H1 (cell line): Measurements from ENCODE around the gene CD300H. TPM values are rescaled to one million over a fixed set of nuclear protein-coding genes. Genes with fewer than 3 reads are reported as not detected.

ENCODE experiments used
- CTCF ChIA-PET: fragments of 300-600 bp; sonication (Branson Sonifier 250); formaldehyde crosslinking; loops from one replicate; lab custom pipeline; 2021; ENCODE audit not compliant: partially characterized antibody; lab: Charles Lee
- POLR2A ChIA-PET: fragments of 300-600 bp; sonication (Branson Sonifier 250); formaldehyde crosslinking; loops from one replicate; lab custom pipeline; 2021; ENCODE audit warnings: inconsistent platforms; ENCODE audit not compliant: partially characterized antibody; lab: Charles Lee
- DNase-seq, 2 experiments: peaks; one replicate each; pipeline versions ENCODE4 v3.0.0 to v3.0.0-alpha.2; 2010 to 2022; ENCODE audit warnings: low spot score in 2 of 2, low read depth in 1 of 2, mixed read lengths in 1 of 2
- FAIRE-seq: peaks from 2 replicates; lab custom pipeline; 2011; peaks lifted over from hg19 to GRCh38; lab: Jason Lieb, UNC
- H2AFZ ChIP-seq: 2 replicates; pipeline ENCODE4 v1.8.1; 2012; ENCODE audit warnings: low read length, inconsistent platforms
- H2AK5ac ChIP-seq: 2 replicates; pipeline ENCODE4 v1.6.1; 2013; ENCODE audit warnings: low read depth, low read length
- H2BK120ac ChIP-seq: replicated peaks from 2 replicates; pipeline ENCODE3; 2013; ENCODE audit warnings: low read depth, low read length, inconsistent platforms
- H2BK12ac ChIP-seq: 2 replicates; pipeline ENCODE4 v1.6.1; 2013; ENCODE audit warnings: low read depth, low read length
- H2BK15ac ChIP-seq: 2 replicates; pipeline ENCODE4 v1.6.1; 2013; ENCODE audit warnings: low read length
- H2BK20ac ChIP-seq: 2 replicates; pipeline ENCODE4 v1.6.1; 2013; ENCODE audit warnings: low read length
- H2BK5ac ChIP-seq: 2 replicates; pipeline ENCODE4 v1.6.1; 2013; ENCODE audit warnings: low read depth, low read length
- H3K14ac ChIP-seq: 2 replicates; pipeline ENCODE4 v1.6.1; 2013; ENCODE audit warnings: inconsistent platforms; ENCODE audit not compliant: insufficient read length
- H3K18ac ChIP-seq: 2 replicates; pipeline ENCODE4 v1.6.1; 2013; ENCODE audit warnings: low read length; ENCODE audit errors: extremely low read depth
- H3K23ac ChIP-seq: 2 replicates; pipeline ENCODE4 v1.6.1; 2013; ENCODE audit warnings: inconsistent platforms; ENCODE audit not compliant: insufficient read length
- H3K23me2 ChIP-seq: 2 replicates; pipeline ENCODE4 v1.6.1; 2013; ENCODE audit warnings: low read depth, low read length
- H3K27ac ChIP-seq: 2 replicates; pipeline ENCODE4 v1.6.1; 2011; ENCODE audit warnings: low read depth, low read length, inconsistent platforms
- H3K27me3 ChIP-seq, 4 experiments: replicated peaks in 1 of 4; 1 replicate in 1 of 4; 2 replicates in 3 of 4; pipeline versions ENCODE4 v1.6.1 to v1.8.1; 2011 to 2013; ENCODE audit warnings: low read length in 3 of 4, mild to moderate bottlenecking in 3 of 4, inconsistent platforms in 2 of 4, mixed read lengths in 2 of 4, moderate library complexity in 1 of 4; ENCODE audit not compliant: control insufficient read depth in 3 of 4, insufficient read depth in 3 of 4; ENCODE audit errors: extremely low read depth in 1 of 4
- H3K36me3 ChIP-seq, 4 experiments: 2 replicates each; pipeline versions ENCODE4 v1.6.1 to v1.8.1; 2011 to 2013; ENCODE audit warnings: mild to moderate bottlenecking in 4 of 4, low read length in 3 of 4, moderate library complexity in 2 of 4, control low read depth in 1 of 4, inconsistent platforms in 1 of 4; ENCODE audit not compliant: insufficient read depth in 4 of 4, control insufficient read depth in 2 of 4
- H3K4ac ChIP-seq: replicated peaks from 2 replicates; pipeline ENCODE3; 2013; ENCODE audit warnings: low read length, low read depth, mixed read lengths, inconsistent platforms; ENCODE audit not compliant: insufficient read length
- H3K4me1 ChIP-seq, 4 experiments: replicated peaks in 1 of 4; 1 replicate in 1 of 4; 2 replicates in 3 of 4; pipeline versions ENCODE4 v1.6.1 to v1.8.1; 2011 to 2013; ENCODE audit warnings: low read length in 3 of 4, inconsistent platforms in 2 of 4, mixed read lengths in 1 of 4; ENCODE audit not compliant: insufficient read depth in 4 of 4, control insufficient read depth in 3 of 4
- H3K4me2 ChIP-seq, 2 experiments: 2 replicates each; pipeline versions ENCODE4 v1.6.1 to v1.8.1; 2011 to 2013; ENCODE audit warnings: low read depth in 2 of 2, low read length in 2 of 2, control low read depth in 1 of 2, inconsistent platforms in 1 of 2, mild to moderate bottlenecking in 1 of 2; ENCODE audit not compliant: insufficient read depth in 1 of 2
- H3K4me3 ChIP-seq, 4 experiments: fragments of 200-600, 300-600 bp in 1 of 4; sonication (generic), shearing (Covaris generic), sonication (Bioruptor Twin) in 1 of 4; 2 replicates each; pipeline versions ENCODE4 v1.5.1 to v1.8.1; 2011 to 2016; ENCODE audit warnings: low read length in 4 of 4, low read depth in 3 of 4, control low read depth in 2 of 4, inconsistent platforms in 2 of 4, mild to moderate bottlenecking in 2 of 4, mixed read lengths in 1 of 4, moderate library complexity in 1 of 4; ENCODE audit not compliant: insufficient read depth in 2 of 4; ENCODE audit errors: extremely low read depth in 1 of 4
- H3K56ac ChIP-seq: replicated peaks from 2 replicates; pipeline ENCODE3; 2013; ENCODE audit warnings: low read depth, mild to moderate bottlenecking, mixed read lengths, low read length, inconsistent platforms; ENCODE audit not compliant: insufficient read length
- H3K79me1 ChIP-seq: 2 replicates; pipeline ENCODE4 v1.6.1; 2013; ENCODE audit warnings: low read depth, low read length, control low read depth
- H3K79me2 ChIP-seq, 2 experiments: 2 replicates each; pipeline versions ENCODE4 v1.6.1 to v1.8.1; 2012 to 2013; ENCODE audit warnings: low read length in 2 of 2, mild to moderate bottlenecking in 2 of 2, inconsistent platforms in 1 of 2; ENCODE audit not compliant: insufficient read depth in 2 of 2, control insufficient read depth in 1 of 2
- H3K9ac ChIP-seq, 4 experiments: replicated peaks in 1 of 4; 1 replicate in 1 of 4; 2 replicates in 3 of 4; pipeline versions ENCODE4 v1.6.1 to v1.8.1; 2011 to 2013; ENCODE audit warnings: low read depth in 3 of 4, low read length in 3 of 4, control low read depth in 2 of 4, mild to moderate bottlenecking in 2 of 4, moderate library complexity in 2 of 4, inconsistent platforms in 1 of 4; ENCODE audit errors: extremely low read depth in 1 of 4
- H3K9me3 ChIP-seq, 2 experiments: 2 replicates each; pipeline versions ENCODE4 v1.6.1 to v1.8.1; 2012 to 2013; ENCODE audit warnings: mild to moderate bottlenecking in 2 of 2, moderate library complexity in 2 of 2, control low read depth in 1 of 2, inconsistent platforms in 1 of 2, low read depth in 1 of 2, low read length in 1 of 2, mixed read lengths in 1 of 2; ENCODE audit not compliant: insufficient read depth in 2 of 2
- H4K20me1 ChIP-seq, 2 experiments: replicated peaks in 1 of 2; 2 replicates each; pipeline versions ENCODE3 to v1.8.1; 2011 to 2013; ENCODE audit warnings: inconsistent platforms in 2 of 2, low read length in 2 of 2, mild to moderate bottlenecking in 1 of 2; ENCODE audit not compliant: insufficient read depth in 2 of 2, control insufficient read depth in 1 of 2
- H4K5ac ChIP-seq: 2 replicates; pipeline ENCODE4 v1.6.1; 2013; ENCODE audit warnings: low read length, low read depth, mixed read lengths, inconsistent platforms; ENCODE audit not compliant: insufficient read length
- H4K8ac ChIP-seq: 2 replicates; pipeline ENCODE4 v1.8.0; 2013; ENCODE audit warnings: mild to moderate bottlenecking, moderate library complexity, low read length, inconsistent platforms; ENCODE audit not compliant: insufficient read depth; ENCODE audit errors: extremely low read depth
- H4K91ac ChIP-seq: replicated peaks from 2 replicates; pipeline ENCODE3; 2013; ENCODE audit warnings: low read length, mixed read lengths, inconsistent platforms; ENCODE audit not compliant: insufficient read length
- BACH1 ChIP-seq: IDR thresholded peaks from 2 replicates; pipeline ENCODE4 v1.6.1; 2012; ENCODE audit warnings: low read length, improper control_type of control experiment
- CTCF ChIP-seq, 3 experiments: IDR thresholded peaks; 1 replicate in 2 of 3; 2 replicates in 1 of 3; pipeline versions ENCODE4 v1.5.1 to v1.6.1; 2011; ENCODE audit warnings: low read length in 3 of 3, mild to moderate bottlenecking in 3 of 3, inconsistent platforms in 2 of 3, low read depth in 1 of 3, moderate library complexity in 1 of 3; ENCODE audit not compliant: insufficient read depth in 1 of 3; ENCODE audit errors: control extremely low read depth in 1 of 3
- EP300 ChIP-seq, 2 experiments: IDR thresholded peaks; 1 replicate in 1 of 2; 2 replicates in 1 of 2; pipeline ENCODE4 v1.6.1; 2011 to 2012; ENCODE audit warnings: low read depth in 2 of 2, low read length in 2 of 2, mild to moderate bottlenecking in 2 of 2, borderline replicate concordance in 1 of 2, inconsistent platforms in 1 of 2, moderate library complexity in 1 of 2
- HDAC6 ChIP-seq: IDR thresholded peaks from one replicate; pipeline ENCODE4 v1.7.1; 2012; ENCODE audit warnings: low read depth, mild to moderate bottlenecking, inconsistent platforms, low read length, moderate library complexity
- MAFK ChIP-seq: IDR thresholded peaks from 2 replicates; pipeline ENCODE4 v1.6.1; 2012; ENCODE audit warnings: low read depth, mild to moderate bottlenecking, improper control_type of control experiment, low read length
- WGBS, 2 experiments: shearing (Covaris generic) in 1 of 2; methylation state at CpG; one replicate each; pipeline versions ENCODE4 v1.1.6 to v1.1.7; 2013 to 2015; ENCODE audit warnings: low lambda C conversion rate in 2 of 2, mixed read lengths in 2 of 2, inconsistent platforms in 1 of 2, low coverage in 1 of 2, missing lambda C conversion rate in 1 of 2; ENCODE audit not compliant: insufficient replicate concordance in 2 of 2, insufficient coverage in 1 of 2, insufficient read length in 1 of 2; ENCODE audit errors: extremely low coverage in 1 of 2, missing lambda C conversion rate in 1 of 2; 5-methylcytosine and 5-hydroxymethylcytosine counted together
- polyA plus RNA-seq, 7 experiments: library from polyadenylated mRNA; depleted of rRNA in 3 of 7; stranded (reverse) in 5 of 7; unstranded in 2 of 7; fragments of >200 nt in 5 of 7; fragments of 200-250 nt in 2 of 7; gene quantifications; 1 replicate in 5 of 7; 2 replicates in 1 of 7; 4 replicates in 1 of 7; pipeline versions ENCODE4 v1.2.1 to v1.2.3, GENCODE V29; 2011 to 2013; ENCODE audit warnings: missing spikeins in 2 of 7, mixed read lengths in 2 of 7
- total RNA-seq: library from RNA; stranded (reverse); fragmentation: NEBNext Ultra II Directional; extraction: Animal tissue kit (Norgen Biotek cat#: 25700); gene quantifications from 2 replicates; pipeline ENCODE4 v1.2.1, GENCODE V29; 2021

CD300H gene
- total and polyA plus RNA-seq, 2 of the 8 experiments (the other 6 are each of a cell fraction or from before 2014, with no cell fraction given): not detected

- Histone ChIP-seq H3K4ac (peak overlapping the region; percentile 95), H3K18ac (no peak overlapping the region), H3K79me2 (no peaks in the 10 kb centered on the region; a peak in 1 of 4 replicates), H3K27me3 (peaks cover 0 to 2% (median under 1%) of the 10 kb centered on the region in 4 experiments; a peak in 1 of 7 replicates), H3K14ac (no peak overlapping the region), H4K8ac (peak overlapping the region; percentile 25), H4K91ac (peak overlapping the region; percentile 87), H3K9ac (no peak overlapping the region; a peak in 2 of 7 replicates), H2AFZ (0 out of 2 replicates have a peak overlapping the region, but pooled peaks have one; percentile 58), H2BK20ac (peak overlapping the region; percentile 51; the same call in 1 of the 2 replicates), H3K23ac (no peak overlapping the region)
- 87% methylated on average over 31 of the region's 32 CpGs; no CpG with 5 or more reads in 1 of the 2 experiments for WGBS, 2 experiments
- CTCF ChIA-PET: interaction anchor here (0.8 to 1.5 kb wide), 7 partner anchors 25 to 167 kb away, joined by 3 to 5 read pairs (median 4); no protein-coding TSS in a partner anchor
- POLR2A ChIA-PET: no interaction called here
- TF ChIP-seq CTCF (IDR thresholded peaks at IDR 0.05; ENCODE audit: control extremely low read depth in 1 of 3, insufficient read depth in 1 of 3, low read depth in 1 of 3, low read length in 3 of 3) (no peak), MAFK (peak; percentile 44; the same call in 1 of the 2 replicates), EP300 (IDR thresholded peaks at IDR 0.05; ENCODE audit: borderline replicate concordance in 1 of 2, low read depth in 2 of 2, low read length in 2 of 2) (no peak), HDAC6 (no peak), BACH1 (peak; percentile 76)
- TF ChIP-seq, all 59 proteins: peak for 2
- peak overlapping the region; percentile 73; the same call in 1 of the 2 replicates for H2BK15ac ChIP-seq
- no peak for DNase-seq
- no peak overlapping the region for H2BK120ac ChIP-seq
- H3K9me3 ChIP-seq: no peaks in the 10 kb centered on the region
- H4K5ac ChIP-seq: no peak overlapping the region
- no peak overlapping the region for H3K27ac ChIP-seq
- H3K36me3 ChIP-seq: no peaks in the 10 kb centered on the region
- H3K79me1 ChIP-seq: peaks cover 7% of the 10 kb centered on the region
- peaks cover 0 to 10% of the 10 kb centered on the region in 2 experiments for H4K20me1 ChIP-seq
- H3K4me1 ChIP-seq: peaks cover 0 to 3% (median 2%) of the 10 kb centered on the region in 4 experiments; a peak in 3 of 7 replicates
- H3K4me3 ChIP-seq: no peak overlapping the region
- H2AK5ac ChIP-seq: peak overlapping the region; percentile 79
- FAIRE-seq: no peak
- no peak overlapping the region for H3K4me2 ChIP-seq
- H2BK12ac ChIP-seq: peak overlapping the region; percentile 91; the same call in 1 of the 2 replicates
- peaks cover 10% of the 10 kb centered on the region for H3K23me2 ChIP-seq
- H2BK5ac ChIP-seq: no peak overlapping the region; the same call in 1 of the 2 replicates
- H3K56ac ChIP-seq: peak overlapping the region; percentile 95
Observed at GRCh38 chr17:74569020-74570003, 2.0 kb upstream of the CD300H start.
